ENCODE data around the gene LIME1.

Gene LIME1

GRCh38 chr20:63697357-63697867 lies 39.1 kb upstream of the LIME1 start:
- no peak for DNase-seq

GRCh38 chr20:63697868-63698545 lies 38.5 kb upstream of the LIME1 start:
- DNase-seq: no peak

- DNase-seq: no peak
These were observed 37.6 kb upstream of the LIME1 start for GRCh38 chr20:63698739-63699465.

- DNase-seq: no peak
These were observed 36.8 kb upstream of the LIME1 start for GRCh38 chr20:63699466-63700198.

GRCh38 chr20:63700199-63701050 lies 36.0 kb upstream of the LIME1 start:
- no peak for DNase-seq

GRCh38 chr20:63701051-63701328 lies 35.5 kb upstream of the LIME1 start:
- no peak for DNase-seq

GRCh38 chr20:63701329-63702035 lies 35.0 kb upstream of the LIME1 start:
- DNase-seq: no peak

- no peak for DNase-seq
These were observed 34.3 kb upstream of the LIME1 start for GRCh38 chr20:63702036-63702665.

GRCh38 chr20:63702751-63703470 lies 33.6 kb upstream of the LIME1 start:
- DNase-seq: no peak

- DNase-seq: no peak
These were observed 32.9 kb upstream of the LIME1 start for GRCh38 chr20:63703471-63703975.

- DNase-seq: no peak
These were observed 32.3 kb upstream of the LIME1 start for GRCh38 chr20:63703976-63704748.

- DNase-seq: no peak
These were observed 31.7 kb upstream of the LIME1 start for GRCh38 chr20:63704749-63705117.

- DNase-seq: no peak
These were observed 31.0 kb upstream of the LIME1 start for GRCh38 chr20:63705232-63706026.

- DNase-seq: no peak
These were observed 30.3 kb upstream of the LIME1 start for GRCh38 chr20:63706027-63706695.

- DNase-seq: peak; percentile 67 to 84
These were observed 29.5 kb upstream of the LIME1 start for GRCh38 chr20:63706852-63707557.

- DNase-seq: peak; percentile 89 to 94
These were observed 28.7 kb upstream of the LIME1 start, which contains the start of the genes ARFRP1 and ZGPAT for GRCh38 chr20:63707558-63708300. ARFRP1 (minus strand) TSS chr20:63707976; CDS start chr20:63707091, 885 bp downstream. ZGPAT (plus strand) TSS chr20:63708039; CDS start chr20:63708581, 542 bp downstream.
